ENCODE results near the gene ZNF554. TPM values are rescaled to one million over a fixed set of nuclear protein-coding genes. Genes with fewer than 3 reads are reported as not detected.
A peak's percentile ranks its signal among the peaks of the same experiment; 100 is the strongest.

Gene ZNF554
- total and polyA plus RNA-seq, 10 donors = 1.4 to 7.1 (median 4.0) TPM

DNA sequence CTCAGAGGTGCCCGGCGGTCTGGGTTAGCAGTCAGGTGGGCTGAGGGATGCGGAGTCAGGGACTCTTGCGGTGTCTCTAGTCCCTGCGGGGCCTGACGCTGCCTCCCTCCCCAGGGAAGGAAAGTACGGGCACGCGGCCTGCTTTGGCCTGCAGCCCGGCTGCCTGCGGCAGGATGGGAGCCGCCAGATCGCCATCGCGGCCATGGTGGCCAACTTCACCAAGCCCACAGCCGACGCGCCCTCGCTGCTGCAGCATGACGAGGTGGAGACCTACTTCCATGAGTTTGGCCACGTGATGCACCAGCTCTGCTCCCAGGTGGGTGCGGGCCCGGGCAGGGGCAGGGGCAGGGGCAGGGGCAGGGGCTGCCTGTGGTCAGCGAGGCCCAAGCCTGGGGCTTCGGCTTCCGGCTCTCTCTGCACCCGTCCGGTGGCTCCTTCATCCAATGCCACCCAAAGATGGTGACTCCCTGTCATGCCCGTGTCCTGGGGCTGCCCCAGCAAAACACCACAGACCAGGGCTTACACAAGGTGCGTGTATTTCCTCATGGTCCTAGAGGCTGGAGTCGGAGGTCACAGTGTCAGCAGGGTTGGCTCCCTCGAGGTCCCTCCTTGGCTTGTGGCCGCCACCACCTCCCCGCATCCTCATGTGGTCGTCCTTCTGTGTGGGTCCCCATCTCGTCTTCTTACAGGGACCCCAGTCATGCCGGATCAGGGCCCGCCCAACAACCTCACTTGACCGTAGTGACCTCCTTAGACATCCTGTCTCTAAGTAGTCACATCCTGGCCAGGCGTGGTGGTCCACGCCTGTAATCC is 11.3 kb upstream of the ZNF554 start:
- Histone ChIP-seq H3K27me3 (replicated peaks in 1 of 7) (no peaks in the 10 kb centered on the region), H3K4me3 (no peak overlapping the region), H3K36me3 (peaks cover 0 to 100% (median 70%) of the 10 kb centered on the region in 6 donors), H3K9me3 (no peaks in the 10 kb centered on the region), H3K4me1 (no peaks in the 10 kb centered on the region), H3K27ac (no peak overlapping the region)
- TF ChIP-seq POLR2AphosphoS5 (IDR thresholded peaks at IDR 0.05) = no peak
- no peak for TF ChIP-seq POLR2A (IDR thresholded peaks at IDR 0.05)
- TF ChIP-seq CTCF (IDR thresholded peaks at IDR 0.05 in 8 of 11, conservative IDR thresholded peaks at IDR 0.05 in 3 of 11) = no peak
- WGBS, 5 donors = 89 to 95% (median 93%) methylated on average over 14 to 41 of the region's 41 CpGs
- DNase-seq = no peak
- intact Hi-C loops (cut with DNase I; ENCODE audit: low total_unique reads) = no loop called here

DNA sequence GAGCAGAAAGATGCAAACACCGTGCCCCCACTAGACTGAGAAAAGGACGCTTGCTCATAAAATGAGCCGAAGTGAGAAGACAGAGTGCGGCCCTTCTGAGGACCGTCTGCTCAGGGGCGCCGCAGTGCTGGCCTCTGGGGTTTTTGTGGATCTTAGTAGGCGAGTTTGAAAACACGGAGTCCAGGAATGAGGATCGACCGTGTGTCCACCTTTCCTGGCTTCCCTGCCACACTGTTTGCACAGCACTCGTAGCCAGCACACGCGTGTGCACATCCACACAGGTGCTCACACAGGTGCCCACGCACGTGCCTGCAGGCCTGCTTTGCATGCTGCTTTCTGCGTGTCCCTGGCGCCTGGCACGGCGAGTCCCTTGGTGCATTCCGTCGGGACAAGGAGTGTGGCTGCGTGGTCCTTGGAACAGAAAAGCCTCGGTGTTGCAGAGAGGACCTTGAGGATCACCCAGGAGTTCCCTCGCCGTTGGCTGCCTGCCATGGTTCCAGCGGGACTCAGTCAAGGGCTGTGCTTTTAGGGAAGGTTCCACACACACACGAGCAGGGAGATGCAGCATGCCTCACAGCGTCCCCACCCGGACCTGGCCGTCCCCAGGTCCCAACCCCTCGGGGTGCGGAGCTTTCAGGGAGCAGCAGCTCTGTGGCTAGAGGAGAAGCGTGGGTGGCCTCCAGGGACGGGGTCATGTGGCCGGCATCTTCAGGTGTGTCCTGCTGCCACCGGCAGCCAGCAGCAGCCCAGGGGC is 10.1 kb upstream of the ZNF554 start:
- H3K9me3 ChIP-seq = no peaks in the 10 kb centered on the region
- 93 to 96% (median 94%) methylated on average over 28 to 37 of the region's 37 CpGs for WGBS, 5 donors
- peak in 1 of 3 donors; percentile 9 for TF ChIP-seq POLR2AphosphoS5 (IDR thresholded peaks at IDR 0.05)
- no peak for TF ChIP-seq POLR2A (IDR thresholded peaks at IDR 0.05)
- no peak for TF ChIP-seq CTCF (IDR thresholded peaks at IDR 0.05 in 8 of 11, conservative IDR thresholded peaks at IDR 0.05 in 3 of 11)
- DNase-seq = no peak
- H3K27me3 ChIP-seq (replicated peaks in 1 of 7) = no peaks in the 10 kb centered on the region
- no peaks in the 10 kb centered on the region for H3K4me1 ChIP-seq
- H3K27ac ChIP-seq = no peak overlapping the region
- H3K36me3 ChIP-seq = peaks cover 0 to 100% (median 73%) of the 10 kb centered on the region in 6 donors
- H3K4me3 ChIP-seq = no peak overlapping the region
- intact Hi-C loops (cut with DNase I; ENCODE audit: low total_unique reads) = no loop called here

- no peaks in the 10 kb centered on the region for H3K9me3 ChIP-seq
- no peaks in the 10 kb centered on the region for H3K4me1 ChIP-seq
- H3K4me3 ChIP-seq = no peak overlapping the region
- H3K36me3 ChIP-seq = peaks cover 0 to 100% (median 68%) of the 10 kb centered on the region in 6 donors
- WGBS, 5 donors = 82 to 95% (median 94%) methylated on average over 20 to 58 of the region's 58 CpGs
- no peaks in the 10 kb centered on the region for H3K27me3 ChIP-seq (replicated peaks in 1 of 7)
- intact Hi-C loops (cut with DNase I; ENCODE audit: low total_unique reads) = no loop called here
- H3K27ac ChIP-seq = no peak overlapping the region
- TF ChIP-seq POLR2A (IDR thresholded peaks at IDR 0.05) (no peak), POLR2AphosphoS5 (IDR thresholded peaks at IDR 0.05) (peak in 1 of 3 donors; percentile 36)
- DNase-seq = no peak
These were observed 9.3 kb upstream of the ZNF554 start for GRCh38 chr19:2810141-2811091.

DNA sequence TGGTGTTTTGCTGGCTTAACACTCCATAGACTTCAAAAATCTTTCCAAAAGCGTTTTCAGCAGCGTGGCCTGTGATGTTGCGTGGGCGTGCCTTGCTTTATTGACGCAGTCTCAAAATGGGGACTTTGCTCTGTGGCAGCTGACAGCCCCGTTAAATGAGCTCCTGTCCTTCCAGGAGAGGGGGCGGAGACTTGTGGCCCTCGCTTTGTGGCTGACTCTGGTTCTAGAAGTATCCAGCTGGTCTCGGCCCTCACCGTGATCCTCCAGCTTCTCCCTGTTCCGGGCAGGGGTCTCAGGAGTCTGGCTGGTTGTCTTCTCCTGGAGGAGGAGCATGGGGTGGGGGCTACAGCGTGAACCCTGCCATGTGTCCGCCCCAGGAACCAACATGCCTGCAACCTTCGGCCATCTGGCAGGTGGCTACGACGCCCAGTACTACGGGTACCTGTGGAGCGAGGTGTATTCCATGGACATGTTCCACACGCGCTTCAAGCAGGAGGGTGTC is 8.4 kb upstream of the ZNF554 start:
- Histone ChIP-seq H3K27me3 (replicated peaks in 1 of 7) (no peaks in the 10 kb centered on the region), H3K4me1 (no peaks in the 10 kb centered on the region), H3K27ac (no peak overlapping the region), H3K9me3 (no peaks in the 10 kb centered on the region), H3K4me3 (no peak overlapping the region), H3K36me3 (peaks cover 0 to 92% (median 64%) of the 10 kb centered on the region in 6 donors)
- no peak for TF ChIP-seq CTCF (IDR thresholded peaks at IDR 0.05 in 8 of 11, conservative IDR thresholded peaks at IDR 0.05 in 3 of 11)
- no peak for TF ChIP-seq POLR2AphosphoS5 (IDR thresholded peaks at IDR 0.05)
- no peak for TF ChIP-seq POLR2A (IDR thresholded peaks at IDR 0.05)
- DNase-seq = no peak
- WGBS, 5 donors = 95 to 98% (median 96%) methylated on average over 15 to 20 of the region's 20 CpGs
- intact Hi-C loops (cut with DNase I; ENCODE audit: low total_unique reads) = no loop called here
